HepG2 (cell line): ENCODE measurements around the gene ING1. TPM values are rescaled to one million over a fixed set of nuclear protein-coding genes. Genes with fewer than 3 reads are reported as not detected.

Source experiments
- ATAC-seq: fragments of 200-7000 bp; cut with Tn5 transposase; 3 replicates; pipeline ENCODE4 v1.9.1; 2020; ENCODE audit warnings: mild to moderate bottlenecking, moderate library complexity
- BruUV-seq: library from RNA; stranded (reverse); fragments of 400-500 nt; replicated peaks from 2 replicates; lab custom pipeline; 2021; lab: Mats Ljungman, UMichigan
- CTCF ChIA-PET: fragments of 300-600 bp; formaldehyde crosslinking; extraction: SDS; loops from one replicate; lab custom pipeline; 2021; ENCODE audit warnings: low total read pairs, inconsistent platforms, low intra/inter-chr PET ratio; lab: Yijun Ruan, JAX
- POLR2A ChIA-PET: fragments of 350-600 bp; sonication (Branson Sonifier 250); formaldehyde crosslinking; loops from one replicate; lab custom pipeline; 2020; ENCODE audit warnings: antibody characterized with exemption, inconsistent platforms; lab: Yijun Ruan, JAX
- DNase-seq: peaks from one replicate; pipeline ENCODE4 v3.0.0-alpha.2; 2015; ENCODE audit warnings: low spot score
- FAIRE-seq: peaks from 3 replicates; lab custom pipeline; 2011; peaks lifted over from hg19 to GRCh38; lab: Jason Lieb, UNC
- H2AFZ ChIP-seq: one replicate; pipeline ENCODE4 v1.6.1; 2011; ENCODE audit warnings: low read length, inconsistent platforms
- H3K27ac ChIP-seq: fragments of 300-600 bp; 3 replicates; pipeline ENCODE4 v1.8.0; 2011; ENCODE audit warnings: mixed run types, mild to moderate bottlenecking, mixed read lengths, low read length, inconsistent platforms; ENCODE audit not compliant: insufficient read depth; ENCODE audit errors: extremely low read length
- H3K27me3 ChIP-seq, 2 experiments: fragments of 200-600 bp in 1 of 2; 2 replicates in 1 of 2; 3 replicates in 1 of 2; pipeline versions ENCODE4 v1.6.0 to v1.8.0; 2011; ENCODE audit warnings: low read length in 2 of 2, mild to moderate bottlenecking in 2 of 2, moderate library complexity in 2 of 2, inconsistent platforms in 1 of 2; ENCODE audit not compliant: insufficient read depth in 2 of 2, control insufficient read depth in 1 of 2
- H3K36me3 ChIP-seq, 2 experiments: fragments of 200-600 bp in 1 of 2; replicated peaks in 1 of 2; 2 replicates in 1 of 2; 3 replicates in 1 of 2; pipeline versions ENCODE4 v1.5.1 to v1.8.0; 2011; ENCODE audit warnings: low read length in 2 of 2, inconsistent platforms in 1 of 2; ENCODE audit not compliant: insufficient read depth in 2 of 2, control insufficient read depth in 1 of 2
- H3K4me1 ChIP-seq: 2 replicates; pipeline ENCODE4 v1.5.1; 2012; ENCODE audit warnings: low read length, inconsistent platforms; ENCODE audit not compliant: insufficient read depth
- H3K4me2 ChIP-seq: 2 replicates; pipeline ENCODE4 v1.6.0; 2011; ENCODE audit warnings: low read depth, low read length, inconsistent platforms
- H3K4me3 ChIP-seq, 3 experiments: fragments of 200-600 bp in 1 of 3; sonication (generic), shearing (Covaris generic) in 1 of 3; replicated peaks in 1 of 3; 2 replicates each; pipeline ENCODE4 v1.5.1; 2011 to 2016; ENCODE audit warnings: low read length in 3 of 3, inconsistent platforms in 2 of 3, low read depth in 2 of 3, mild to moderate bottlenecking in 2 of 3, control low read depth in 1 of 3, mixed read lengths in 1 of 3; ENCODE audit not compliant: insufficient read depth in 1 of 3
- H3K79me2 ChIP-seq: one replicate; pipeline ENCODE4 v1.6.1; 2011; ENCODE audit warnings: low read length, inconsistent platforms; ENCODE audit not compliant: insufficient read depth
- H3K9ac ChIP-seq: 2 replicates; pipeline ENCODE4 v1.6.0; 2011; ENCODE audit warnings: mild to moderate bottlenecking, low read depth, low read length, inconsistent platforms; ENCODE audit not compliant: insufficient read depth
- H3K9me3 ChIP-seq: 2 replicates; pipeline ENCODE4 v1.5.1; 2012; ENCODE audit warnings: mild to moderate bottlenecking, low read length
- H4K20me1 ChIP-seq: 2 replicates; pipeline ENCODE4 v1.6.0; 2011; ENCODE audit warnings: inconsistent platforms, mild to moderate bottlenecking, low read length, moderate library complexity; ENCODE audit not compliant: insufficient read depth
- BCLAF1 ChIP-seq: fragments of 450-650 bp; IDR thresholded peaks from 2 replicates; pipeline ENCODE4 v1.6.1; 2017; ENCODE audit warnings: mild to moderate bottlenecking
- HMGA1 ChIP-seq: sonication (generic); formaldehyde crosslinking; conservative IDR thresholded peaks from 2 replicates; pipeline ENCODE4 v1.4.0; 2020; ENCODE audit warnings: missing genetic modification reagents
- JARID2 ChIP-seq: sonication (generic); formaldehyde crosslinking; IDR thresholded peaks from 2 replicates; pipeline ENCODE4 v1.8.1; 2023; ENCODE audit warnings: missing genetic modification reagents, inconsistent platforms; ENCODE audit not compliant: insufficient replicate concordance
- MIER2 ChIP-seq: IDR thresholded peaks from 2 replicates; pipeline ENCODE4 v1.6.1; 2016; ENCODE audit warnings: missing biosample characterization, missing genetic modification reagents
- RELA ChIP-seq: sonication (generic); formaldehyde crosslinking; IDR thresholded peaks from 2 replicates; pipeline ENCODE4 v1.4.0; 2020; ENCODE audit warnings: missing genetic modification reagents
- RXRB ChIP-seq: IDR thresholded peaks from 2 replicates; pipeline ENCODE4 v1.6.1; 2016; ENCODE audit warnings: borderline replicate concordance, missing genetic modification reagents, missing compliant biosample characterization
- SIX4 ChIP-seq: sonication (generic); formaldehyde crosslinking; IDR thresholded peaks from 2 replicates; pipeline ENCODE4 v1.4.0; 2020; ENCODE audit warnings: missing genetic modification reagents
- ZC3H13 ChIP-seq: sonication (generic); formaldehyde crosslinking; IDR thresholded peaks from 2 replicates; pipeline ENCODE4 v1.8.1; 2023; ENCODE audit warnings: mild to moderate bottlenecking, missing genetic modification reagents, moderate library complexity
- ZFP1 ChIP-seq: IDR thresholded peaks from 2 replicates; pipeline ENCODE4 v1.6.1; 2016
- ZNF281 ChIP-seq: sonication (generic); formaldehyde crosslinking; IDR thresholded peaks from 2 replicates; pipeline ENCODE4 v1.4.0; 2020; ENCODE audit warnings: missing genetic modification reagents, borderline replicate concordance
- ZNF660 ChIP-seq: sonication (generic); formaldehyde crosslinking; IDR thresholded peaks from 2 replicates; pipeline ENCODE4 v1.5.1; 2020; ENCODE audit warnings: mild to moderate bottlenecking, low read depth, missing genetic modification reagents, borderline replicate concordance
- ZXDC ChIP-seq: sonication (generic); formaldehyde crosslinking; IDR thresholded peaks from 2 replicates; pipeline ENCODE4 v1.5.0; 2020; ENCODE audit warnings: mild to moderate bottlenecking, missing genetic modification reagents
- WGBS: methylation state at CpG from one replicate; pipeline ENCODE4 v1.1.6; 2017; ENCODE audit warnings: low lambda C conversion rate; 5-methylcytosine and 5-hydroxymethylcytosine counted together
- in situ Hi-C: cut with HindIII; loops from 2 replicates; pipeline ENCODE4 v1.10.0; 2017; ENCODE audit warnings: low pct_unique_long_range_greater_than_20kb; ENCODE audit not compliant: extremely low pct_ligation_motif_present
- intact Hi-C: fragments of 100-400 bp; cut with micrococcal nuclease; formaldehyde crosslinking; loops from one replicate; pipeline ENCODE4 v1.10.0; 2022; ENCODE audit not compliant: unreplicated experiment
- polyA plus RNA-seq, 8 experiments: library from polyadenylated mRNA; depleted of rRNA in 3 of 8; stranded (reverse) in 7 of 8; unstranded in 1 of 8; fragments of >200 nt; fragmentation: Illumina TruSeq in 4 of 8; extraction: Trizol in 4 of 8; gene quantifications; 2 replicates each; pipeline versions ENCODE4 v1.2.1 to v1.2.3, GENCODE V29; 2011 to 2016; ENCODE audit warnings: low read depth in 4 of 8, missing spikeins in 1 of 8, mixed read lengths in 1 of 8; ENCODE audit not compliant: insufficient read depth in 1 of 8
- total RNA-seq, 5 experiments: library from RNA; depleted of rRNA; stranded (reverse); fragments of >200 nt; fragmentation: Illumina TruSeq; extraction: Trizol; gene quantifications; 2 replicates each; pipeline ENCODE4 v1.2.3, GENCODE V29; 2016; ENCODE audit warnings: low read depth in 1 of 5

ING1 gene
- total and polyA plus RNA-seq, 2 of the 13 experiments (the other 11 are each of a cell fraction or from before 2014, with no cell fraction given), result 8.1 to 16.1 TPM

- TF ChIP-seq BCLAF1 (no peak), ZNF660 (CRISPR knock-in tag) (no peak), ZNF281 (no peak), JARID2 (CRISPR knock-in tag) (no peak), SIX4 (CRISPR knock-in tag) (no peak)
Measured at GRCh38 chr13:110756219-110756631, 42.7 kb downstream of the ING1 start (continued).

- POLR2A ChIA-PET, result no interaction called here
- in situ Hi-C loops (no loop called here), intact Hi-C loops (no loop called here)
- H3K4me2 ChIP-seq, result no peak overlapping the region
- H3K9ac ChIP-seq, result no peak overlapping the region
- no peak for DNase-seq
- no peaks in the 10 kb centered on the region for H3K36me3 ChIP-seq
- WGBS, result 70% methylated on average over 14 of the region's 14 CpGs
- no peak overlapping the region for H3K4me3 ChIP-seq
- no peak overlapping the region for H2AFZ ChIP-seq
- no peaks in the 10 kb centered on the region; a peak in 1 of 5 replicates for H3K27me3 ChIP-seq
- FAIRE-seq, result no peak
- no peaks in the 10 kb centered on the region for H3K79me2 ChIP-seq
- CTCF ChIA-PET, result no interaction called here
- H3K27ac ChIP-seq, result no peak overlapping the region
- no TSS peak for BruUV-seq
- ATAC-seq, result no peak
- no peaks in the 10 kb centered on the region for H3K4me1 ChIP-seq
- no peaks in the 10 kb centered on the region for H3K9me3 ChIP-seq
- H4K20me1 ChIP-seq, result no peaks in the 10 kb centered on the region
- TF ChIP-seq MIER2 (CRISPR knock-in tag) (no peak), BCLAF1 (no peak), RELA (CRISPR knock-in tag) (no peak), RXRB (CRISPR knock-in tag) (no peak), ZFP1 (CRISPR knock-in tag) (no peak), ZC3H13 (CRISPR knock-in tag) (no peak), HMGA1 (CRISPR knock-in tag) (no peak), ZXDC (CRISPR knock-in tag) (no peak)
Measured at GRCh38 chr13:110757296-110757695, 43.8 kb downstream of the ING1 start.
